Measurements from ENCODE around the gene CEPT1. TPM values are rescaled to one million over a fixed set of nuclear protein-coding genes. Genes with fewer than 3 reads are reported as not detected.

Gene CEPT1
- polyA plus RNA-seq, 1 donor from 2014 or later: 49.1 TPM

DNA sequence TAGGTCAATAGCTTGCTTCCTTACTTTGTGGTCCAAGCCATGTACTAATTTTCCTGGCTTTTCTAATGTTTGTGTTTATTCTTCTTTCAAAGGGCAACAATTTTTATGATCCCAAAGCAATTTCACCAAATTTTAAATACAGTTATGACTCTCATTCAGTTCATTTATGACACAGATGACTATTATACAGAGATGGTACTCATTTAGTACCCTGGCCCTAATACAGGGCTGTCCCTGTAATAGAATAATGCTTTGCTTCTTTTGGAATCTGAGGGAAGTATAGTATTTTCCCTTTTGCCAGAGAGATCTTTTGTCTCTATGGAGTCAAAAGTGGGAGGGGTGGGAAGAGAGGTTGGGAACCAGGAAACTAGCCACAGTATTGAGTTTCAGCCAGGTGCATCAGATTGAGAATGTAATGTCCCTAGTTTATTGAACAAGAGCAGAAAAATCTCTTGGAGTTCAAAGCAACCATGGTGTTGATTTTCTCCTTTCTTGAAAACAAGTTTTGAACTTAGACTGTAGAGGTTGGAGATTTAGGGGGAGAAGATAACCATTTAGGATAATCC is 40.0 kb downstream of the CEPT1 start:
- Histone ChIP-seq H4K20me1 (ENCODE audit: insufficient read depth) (no peaks in the 10 kb centered on the region), H3K9ac (ENCODE audit: low read length) (no peak overlapping the region), H3K9me3 (ENCODE audit: low read length) (no peaks in the 10 kb centered on the region), H3K4me3 (ENCODE audit: low read length) (no peak overlapping the region), H3F3A (ENCODE audit: insufficient read depth, low read length, poor library complexity, severe bottlenecking) (no peaks in the 10 kb centered on the region), H3K9me2 (ENCODE audit: insufficient read depth, low read length) (no peaks in the 10 kb centered on the region), H3K79me2 (replicated peaks; ENCODE audit: insufficient read depth, low read length) (no peaks in the 10 kb centered on the region), H3K36me3 (ENCODE audit: insufficient read depth, low read length) (peaks cover 6% of the 10 kb centered on the region), H3K4me2 (ENCODE audit: low read length) (no peak overlapping the region), H3K27me3 (ENCODE audit: insufficient read depth, low read depth, low read length) (no peaks in the 10 kb centered on the region), H3K27ac (ENCODE audit: low read length) (no peak overlapping the region), H2AFZ (ENCODE audit: low read depth, low read length) (no peak overlapping the region)
- TF ChIP-seq MXI1 (conservative IDR thresholded peaks at IDR 0.05; ENCODE audit: poor library complexity, severe bottlenecking) (no peak), SMC3 (conservative IDR thresholded peaks at IDR 0.05; ENCODE audit: poor library complexity) (no peak), RAD21 (conservative IDR thresholded peaks at IDR 0.05) (no peak), EP300 (conservative IDR thresholded peaks at IDR 0.05; ENCODE audit: poor library complexity, severe bottlenecking) (no peak)
- TF ChIP-seq, protein P1, sequence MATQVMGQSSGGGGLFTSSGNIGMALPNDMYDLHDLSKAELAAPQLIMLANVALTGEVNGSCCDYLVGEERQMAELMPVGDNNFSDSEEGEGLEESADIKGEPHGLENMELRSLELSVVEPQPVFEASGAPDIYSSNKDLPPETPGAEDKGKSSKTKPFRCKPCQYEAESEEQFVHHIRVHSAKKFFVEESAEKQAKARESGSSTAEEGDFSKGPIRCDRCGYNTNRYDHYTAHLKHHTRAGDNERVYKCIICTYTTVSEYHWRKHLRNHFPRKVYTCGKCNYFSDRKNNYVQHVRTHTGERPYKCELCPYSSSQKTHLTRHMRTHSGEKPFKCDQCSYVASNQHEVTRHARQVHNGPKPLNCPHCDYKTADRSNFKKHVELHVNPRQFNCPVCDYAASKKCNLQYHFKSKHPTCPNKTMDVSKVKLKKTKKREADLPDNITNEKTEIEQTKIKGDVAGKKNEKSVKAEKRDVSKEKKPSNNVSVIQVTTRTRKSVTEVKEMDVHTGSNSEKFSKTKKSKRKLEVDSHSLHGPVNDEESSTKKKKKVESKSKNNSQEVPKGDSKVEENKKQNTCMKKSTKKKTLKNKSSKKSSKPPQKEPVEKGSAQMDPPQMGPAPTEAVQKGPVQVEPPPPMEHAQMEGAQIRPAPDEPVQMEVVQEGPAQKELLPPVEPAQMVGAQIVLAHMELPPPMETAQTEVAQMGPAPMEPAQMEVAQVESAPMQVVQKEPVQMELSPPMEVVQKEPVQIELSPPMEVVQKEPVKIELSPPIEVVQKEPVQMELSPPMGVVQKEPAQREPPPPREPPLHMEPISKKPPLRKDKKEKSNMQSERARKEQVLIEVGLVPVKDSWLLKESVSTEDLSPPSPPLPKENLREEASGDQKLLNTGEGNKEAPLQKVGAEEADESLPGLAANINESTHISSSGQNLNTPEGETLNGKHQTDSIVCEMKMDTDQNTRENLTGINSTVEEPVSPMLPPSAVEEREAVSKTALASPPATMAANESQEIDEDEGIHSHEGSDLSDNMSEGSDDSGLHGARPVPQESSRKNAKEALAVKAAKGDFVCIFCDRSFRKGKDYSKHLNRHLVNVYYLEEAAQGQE (IDR thresholded peaks at IDR 0.05; ENCODE audit: borderline replicate concordance): no peak

DNA sequence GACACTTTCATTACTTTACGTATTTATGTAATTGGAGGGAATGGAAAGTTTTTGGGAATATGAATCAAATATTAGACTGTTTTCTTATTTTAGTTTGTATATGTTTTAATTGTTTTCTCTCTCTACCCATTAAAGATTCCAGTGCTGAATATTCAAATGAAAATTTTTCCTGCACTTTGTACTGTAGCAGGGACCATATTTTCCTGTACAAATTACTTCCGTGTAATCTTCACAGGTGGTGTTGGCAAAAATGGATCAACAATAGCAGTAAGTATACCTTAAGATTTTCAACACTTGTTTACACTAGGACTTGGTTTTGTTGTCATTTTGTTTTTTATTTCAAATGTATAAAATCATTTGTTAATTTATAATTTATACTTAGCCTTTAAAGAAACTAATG is 42.0 kb downstream of the CEPT1 start:
- Histone ChIP-seq H2AFZ (ENCODE audit: low read depth, low read length) (no peak overlapping the region), H3K9me2 (ENCODE audit: insufficient read depth, low read length) (no peaks in the 10 kb centered on the region), H3K27ac (ENCODE audit: low read length) (no peak overlapping the region), H3K4me3 (ENCODE audit: low read length) (no peak overlapping the region), H3K36me3 (ENCODE audit: insufficient read depth, low read length) (peaks cover 6% of the 10 kb centered on the region), H3K9ac (ENCODE audit: low read length) (no peak overlapping the region), H3K79me2 (replicated peaks; ENCODE audit: insufficient read depth, low read length) (no peaks in the 10 kb centered on the region), H4K20me1 (ENCODE audit: insufficient read depth) (no peaks in the 10 kb centered on the region), H3K27me3 (ENCODE audit: insufficient read depth, low read depth, low read length) (no peaks in the 10 kb centered on the region), H3K9me3 (ENCODE audit: low read length) (no peaks in the 10 kb centered on the region), H3K4me2 (ENCODE audit: low read length) (no peak overlapping the region), H3F3A (ENCODE audit: insufficient read depth, low read length, poor library complexity, severe bottlenecking) (no peaks in the 10 kb centered on the region)
- no peak for TF ChIP-seq SMC3 (conservative IDR thresholded peaks at IDR 0.05; ENCODE audit: poor library complexity)
- TF ChIP-seq, protein P1 (IDR thresholded peaks at IDR 0.05; ENCODE audit: borderline replicate concordance): no peak
- TF ChIP-seq POLR2AphosphoS5 (IDR thresholded peaks at IDR 0.05): no peak
- TF ChIP-seq MXI1 (conservative IDR thresholded peaks at IDR 0.05; ENCODE audit: poor library complexity, severe bottlenecking): no peak
- TF ChIP-seq RAD21 (conservative IDR thresholded peaks at IDR 0.05): no peak
- TF ChIP-seq EP300 (conservative IDR thresholded peaks at IDR 0.05; ENCODE audit: poor library complexity, severe bottlenecking): no peak
- TF ChIP-seq TAF1 (IDR thresholded peaks at IDR 0.05; ENCODE audit: low read depth): no peak
- TF ChIP-seq, protein P2, sequence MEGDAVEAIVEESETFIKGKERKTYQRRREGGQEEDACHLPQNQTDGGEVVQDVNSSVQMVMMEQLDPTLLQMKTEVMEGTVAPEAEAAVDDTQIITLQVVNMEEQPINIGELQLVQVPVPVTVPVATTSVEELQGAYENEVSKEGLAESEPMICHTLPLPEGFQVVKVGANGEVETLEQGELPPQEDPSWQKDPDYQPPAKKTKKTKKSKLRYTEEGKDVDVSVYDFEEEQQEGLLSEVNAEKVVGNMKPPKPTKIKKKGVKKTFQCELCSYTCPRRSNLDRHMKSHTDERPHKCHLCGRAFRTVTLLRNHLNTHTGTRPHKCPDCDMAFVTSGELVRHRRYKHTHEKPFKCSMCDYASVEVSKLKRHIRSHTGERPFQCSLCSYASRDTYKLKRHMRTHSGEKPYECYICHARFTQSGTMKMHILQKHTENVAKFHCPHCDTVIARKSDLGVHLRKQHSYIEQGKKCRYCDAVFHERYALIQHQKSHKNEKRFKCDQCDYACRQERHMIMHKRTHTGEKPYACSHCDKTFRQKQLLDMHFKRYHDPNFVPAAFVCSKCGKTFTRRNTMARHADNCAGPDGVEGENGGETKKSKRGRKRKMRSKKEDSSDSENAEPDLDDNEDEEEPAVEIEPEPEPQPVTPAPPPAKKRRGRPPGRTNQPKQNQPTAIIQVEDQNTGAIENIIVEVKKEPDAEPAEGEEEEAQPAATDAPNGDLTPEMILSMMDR (IDR thresholded peaks at IDR 0.05; ENCODE audit: poor library complexity, severe bottlenecking): no peak
- TF ChIP-seq EZH2 (IDR thresholded peaks at IDR 0.05; ENCODE audit: borderline replicate concordance, insufficient read depth, low read length, poor library complexity, severe bottlenecking): no peak
